SK-N-SH (cell line): ENCODE results near the gene MOV10L1. TPM values are rescaled to one million over a fixed set of nuclear protein-coding genes. Genes with fewer than 3 reads are reported as not detected.

Experiments
- CTCF ChIA-PET: fragments of 300-600, 350-600 bp; formaldehyde crosslinking; extraction: SDS; loops from one replicate; lab custom pipeline; 2021; lab: Yijun Ruan, JAX
- POLR2A ChIA-PET: fragments of 350-600 bp; sonication (Branson Sonifier 250); formaldehyde crosslinking; extraction: SDS; loops from one replicate; lab custom pipeline; 2020; ENCODE audit warnings: antibody characterized with exemption, inconsistent platforms; lab: Yijun Ruan, JAX
- DNase-seq: peaks from one replicate; pipeline ENCODE4 v3.0.0; 2012
- H2AFZ ChIP-seq: fragments of 200-600 bp; sonication (generic); 2 replicates; pipeline ENCODE4 v1.8.1; 2016; ENCODE audit warnings: antibody characterized with exemption, mild to moderate bottlenecking, low read depth
- H3F3A ChIP-seq: fragments of 200-600 bp; sonication (generic); replicated peaks from 2 replicates; pipeline ENCODE3; 2016; ENCODE audit warnings: antibody characterized with exemption, mild to moderate bottlenecking; ENCODE audit not compliant: insufficient read depth
- H3K27ac ChIP-seq, 2 experiments: fragments of 200-500 bp in 1 of 2; fragments of 200-600 bp in 1 of 2; sonication (Bioruptor generic) in 1 of 2; sonication (generic), shearing (Covaris generic) in 1 of 2; 2 replicates each; pipeline versions ENCODE4 v1.5.1 to v1.6.1; 2014 to 2016; ENCODE audit warnings: low read depth in 2 of 2, inconsistent platforms in 1 of 2, low read length in 1 of 2, mild to moderate bottlenecking in 1 of 2, mixed read lengths in 1 of 2
- H3K27me3 ChIP-seq: fragments of 200-600 bp; sonication (generic), shearing (Covaris generic); 2 replicates; pipeline ENCODE4 v1.6.1; 2016; ENCODE audit warnings: mixed run types; ENCODE audit not compliant: insufficient read depth
- H3K36me3 ChIP-seq, 2 experiments: fragments of 200-500 bp in 1 of 2; fragments of 200-600 bp in 1 of 2; sonication (Bioruptor generic) in 1 of 2; sonication (generic) in 1 of 2; replicated peaks in 1 of 2; 2 replicates each; pipeline versions ENCODE3 to v1.5.1; 2014 to 2016; ENCODE audit warnings: low read length in 1 of 2, mild to moderate bottlenecking in 1 of 2; ENCODE audit not compliant: insufficient read depth in 2 of 2, control insufficient read depth in 1 of 2
- H3K4me1 ChIP-seq, 2 experiments: fragments of 200-500 bp in 1 of 2; fragments of 200-600 bp in 1 of 2; sonication (Bioruptor generic) in 1 of 2; sonication (generic), shearing (Covaris generic) in 1 of 2; 2 replicates each; pipeline versions ENCODE4 v1.5.1 to v1.6.1; 2014 to 2016; ENCODE audit warnings: low read depth in 1 of 2, low read length in 1 of 2, mixed run types in 1 of 2; ENCODE audit not compliant: insufficient read depth in 2 of 2, control insufficient read depth in 1 of 2
- H3K4me2 ChIP-seq: fragments of 200-600 bp; sonication (generic), shearing (Covaris generic); 2 replicates; pipeline ENCODE4 v1.6.1; 2017; ENCODE audit warnings: mixed run types
- H3K4me3 ChIP-seq, 2 experiments: fragments of 200-500 bp in 1 of 2; fragments of 200-600 bp in 1 of 2; sonication (Bioruptor generic) in 1 of 2; sonication (generic), shearing (Covaris generic) in 1 of 2; 2 replicates each; pipeline versions ENCODE4 v1.5.1 to v1.8.1; 2014 to 2016; ENCODE audit warnings: low read depth in 2 of 2, inconsistent platforms in 1 of 2, low read length in 1 of 2, mild to moderate bottlenecking in 1 of 2, mixed read lengths in 1 of 2, moderate library complexity in 1 of 2
- H3K79me2 ChIP-seq: fragments of 200-600 bp; sonication (generic); 2 replicates; pipeline ENCODE4 v1.8.1; 2017; ENCODE audit warnings: mild to moderate bottlenecking; ENCODE audit not compliant: insufficient read depth
- H3K9ac ChIP-seq: fragments of 200-600 bp; sonication (generic); 2 replicates; pipeline ENCODE4 v1.6.1; 2017; ENCODE audit warnings: mixed run types
- H3K9me2 ChIP-seq: fragments of 200-600 bp; sonication (generic); 2 replicates; pipeline ENCODE4 v1.6.1; 2017; ENCODE audit warnings: mixed run types
- H3K9me3 ChIP-seq: fragments of 200-600 bp; sonication (generic); 2 replicates; pipeline ENCODE4 v1.6.1; 2017; ENCODE audit warnings: mixed run types, mild to moderate bottlenecking, moderate library complexity
- H4K20me1 ChIP-seq: fragments of 200-600 bp; sonication (generic); 2 replicates; pipeline ENCODE4 v1.6.1; 2017; ENCODE audit warnings: mild to moderate bottlenecking, mixed run types; ENCODE audit not compliant: insufficient read depth
- ELF1 ChIP-seq: IDR thresholded peaks from 2 replicates; pipeline ENCODE4 v1.4.0; 2012
- EP300 ChIP-seq, 2 experiments: IDR thresholded peaks; 2 replicates each; pipeline versions ENCODE4 v1.4.0 to v1.6.1; 2012; ENCODE audit warnings: borderline replicate concordance in 1 of 2, low read depth in 1 of 2, low read length in 1 of 2
- GABPA ChIP-seq: IDR thresholded peaks from 2 replicates; pipeline ENCODE4 v1.4.0; 2012; ENCODE audit warnings: low read depth, mild to moderate bottlenecking
- JUND ChIP-seq: IDR thresholded peaks from 2 replicates; pipeline ENCODE4 v1.4.0; 2012
- MEF2A ChIP-seq: IDR thresholded peaks from 2 replicates; pipeline ENCODE4 v1.4.0; 2012; ENCODE audit warnings: low read depth, borderline replicate concordance
- MXI1 ChIP-seq: IDR thresholded peaks from 2 replicates; pipeline ENCODE4 v1.6.1; 2012; ENCODE audit warnings: mild to moderate bottlenecking, low read depth, low read length, improper control_type of control experiment
- POLR2AphosphoS5 ChIP-seq: IDR thresholded peaks from 2 replicates; pipeline ENCODE4 v1.6.1; 2012; ENCODE audit warnings: low read depth, low read length
- RCOR1 ChIP-seq: fragments of 150-350 bp; IDR thresholded peaks from 2 replicates; pipeline ENCODE4 v1.6.1; 2017; ENCODE audit warnings: antibody characterized with exemption, low read length
- SIN3A ChIP-seq: IDR thresholded peaks from 2 replicates; pipeline ENCODE4 v1.6.1; 2012; ENCODE audit warnings: low read depth, mild to moderate bottlenecking, low read length, moderate library complexity, borderline replicate concordance
- TCF12 ChIP-seq: IDR thresholded peaks from 2 replicates; pipeline ENCODE4 v1.4.0; 2012
- TEAD4 ChIP-seq: IDR thresholded peaks from 2 replicates; pipeline ENCODE4 v1.4.0; 2012; ENCODE audit warnings: mild to moderate bottlenecking, borderline replicate concordance; ENCODE audit not compliant: insufficient read depth
- WGBS: methylation state at CpG from one replicate; pipeline ENCODE4 v1.1.6; 2017; ENCODE audit warnings: low lambda C conversion rate; 5-methylcytosine and 5-hydroxymethylcytosine counted together
- polyA plus RNA-seq, 3 experiments: library from polyadenylated mRNA; depleted of rRNA; stranded (reverse); fragments of >200 nt; gene quantifications; 2 replicates each; pipeline ENCODE4 v1.2.3, GENCODE V29; 2012
- TF ChIP-seq, protein P1 (sequence below): fragments of 200-600 bp; sonication (generic); IDR thresholded peaks from 2 replicates; pipeline ENCODE4 v1.6.1; 2017; ENCODE audit warnings: antibody characterized with exemption, mild to moderate bottlenecking, moderate library complexity
- TF ChIP-seq, protein P2 (sequence below): IDR thresholded peaks from 2 replicates; pipeline ENCODE4 v1.6.1; 2012; ENCODE audit warnings: mild to moderate bottlenecking, low read depth, low read length, moderate library complexity
- TF ChIP-seq, protein P3 (sequence below): fragments of 150-350 bp; IDR thresholded peaks from 2 replicates; pipeline ENCODE4 v1.6.1; 2017; ENCODE audit warnings: antibody characterized with exemption, low read length, low read depth, borderline replicate concordance
- TF ChIP-seq, protein P4 (sequence below): fragments of 150-350 bp; IDR thresholded peaks from 2 replicates; pipeline ENCODE4 v1.6.1; 2016; ENCODE audit warnings: mild to moderate bottlenecking, low read depth, low read length

Gene MOV10L1
- polyA plus RNA-seq, 1 of the 3 experiments (the other 2 are of a cell fraction), result 2.1 TPM

DNA sequence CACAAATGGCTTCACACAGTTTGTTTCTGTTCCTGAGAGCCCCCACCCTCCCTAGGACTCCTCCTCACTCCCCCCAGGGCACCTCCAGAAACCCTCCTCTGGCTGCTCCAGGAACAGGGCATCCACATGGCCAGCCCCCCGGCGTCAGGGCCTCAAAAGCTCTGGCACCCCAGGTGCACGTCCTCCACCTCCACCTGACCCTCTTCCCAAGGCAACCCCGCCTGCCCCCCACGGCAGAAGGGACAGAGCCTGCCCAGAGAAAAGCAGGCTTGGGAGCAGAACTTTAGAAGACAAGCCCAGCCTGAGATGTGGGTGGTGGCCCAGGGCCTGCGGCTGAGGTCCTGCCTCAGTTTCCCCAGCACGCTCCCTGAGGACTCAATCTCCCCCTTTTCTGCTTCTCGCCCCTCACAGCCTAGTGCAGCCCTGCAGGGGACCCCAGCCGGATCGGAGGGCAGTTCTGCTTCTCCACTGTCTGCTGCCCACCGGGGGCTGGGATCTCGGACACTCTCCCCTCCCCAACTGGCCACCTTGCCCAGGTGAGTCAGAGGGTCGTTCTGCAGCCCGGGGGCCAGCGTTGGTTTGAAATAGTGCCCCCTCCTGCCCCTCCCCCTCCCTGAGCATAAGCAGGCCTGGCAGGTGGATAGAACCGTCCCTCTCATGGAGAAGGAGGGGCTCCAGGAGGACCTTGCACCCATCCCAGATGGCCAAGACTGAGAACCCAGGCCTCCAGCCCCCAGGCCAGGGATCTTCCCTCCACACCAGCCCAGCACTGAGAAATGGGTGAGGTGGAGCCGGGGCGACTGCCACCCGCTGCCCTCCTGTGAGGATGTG lies 93.5 kb downstream of the MOV10L1 start:
- Histone ChIP-seq H3K4me3 (no peak overlapping the region), H3K4me2 (no peak overlapping the region), H3K9me2 (no peaks in the 10 kb centered on the region), H3F3A (no peaks in the 10 kb centered on the region), H3K36me3 (peaks cover 0 to under 1% of the 10 kb centered on the region in 2 experiments), H3K4me1 (peaks cover 0 to 24% of the 10 kb centered on the region in 2 experiments; a peak in 2 of 4 replicates), H3K9ac (no peak overlapping the region), H2AFZ (no peak overlapping the region), H3K79me2 (peaks cover 23% of the 10 kb centered on the region), H3K27me3 (no peaks in the 10 kb centered on the region), H4K20me1 (no peaks in the 10 kb centered on the region), H3K9me3 (no peaks in the 10 kb centered on the region), H3K27ac (peak overlapping the region in 1 of 2 experiments; percentile 47; a peak in 1 of 4 replicates)
- ChIA-PET POLR2A (no interaction called here), CTCF (interaction anchor here (1.2 kb wide), 2 partner anchors 10 to 36 kb away, joined by 3 to 5 read pairs; no protein-coding TSS in a partner anchor)
- 81% methylated on average over 9 of the region's 19 CpGs for WGBS
- DNase-seq, result no peak
- TF ChIP-seq MEF2A (no peak), POLR2AphosphoS5 (no peak), TCF12 (no peak), GABPA (no peak), ELF1 (no peak), RCOR1 (no peak), SIN3A (no peak), EP300 (IDR thresholded peaks at IDR 0.05; ENCODE audit: borderline replicate concordance in 1 of 2, low read depth in 1 of 2, low read length in 1 of 2) (no peak), JUND (no peak), TEAD4 (no peak), MXI1 (no peak)
- TF ChIP-seq, protein P1, sequence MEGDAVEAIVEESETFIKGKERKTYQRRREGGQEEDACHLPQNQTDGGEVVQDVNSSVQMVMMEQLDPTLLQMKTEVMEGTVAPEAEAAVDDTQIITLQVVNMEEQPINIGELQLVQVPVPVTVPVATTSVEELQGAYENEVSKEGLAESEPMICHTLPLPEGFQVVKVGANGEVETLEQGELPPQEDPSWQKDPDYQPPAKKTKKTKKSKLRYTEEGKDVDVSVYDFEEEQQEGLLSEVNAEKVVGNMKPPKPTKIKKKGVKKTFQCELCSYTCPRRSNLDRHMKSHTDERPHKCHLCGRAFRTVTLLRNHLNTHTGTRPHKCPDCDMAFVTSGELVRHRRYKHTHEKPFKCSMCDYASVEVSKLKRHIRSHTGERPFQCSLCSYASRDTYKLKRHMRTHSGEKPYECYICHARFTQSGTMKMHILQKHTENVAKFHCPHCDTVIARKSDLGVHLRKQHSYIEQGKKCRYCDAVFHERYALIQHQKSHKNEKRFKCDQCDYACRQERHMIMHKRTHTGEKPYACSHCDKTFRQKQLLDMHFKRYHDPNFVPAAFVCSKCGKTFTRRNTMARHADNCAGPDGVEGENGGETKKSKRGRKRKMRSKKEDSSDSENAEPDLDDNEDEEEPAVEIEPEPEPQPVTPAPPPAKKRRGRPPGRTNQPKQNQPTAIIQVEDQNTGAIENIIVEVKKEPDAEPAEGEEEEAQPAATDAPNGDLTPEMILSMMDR, result no peak
- TF ChIP-seq, protein P2, sequence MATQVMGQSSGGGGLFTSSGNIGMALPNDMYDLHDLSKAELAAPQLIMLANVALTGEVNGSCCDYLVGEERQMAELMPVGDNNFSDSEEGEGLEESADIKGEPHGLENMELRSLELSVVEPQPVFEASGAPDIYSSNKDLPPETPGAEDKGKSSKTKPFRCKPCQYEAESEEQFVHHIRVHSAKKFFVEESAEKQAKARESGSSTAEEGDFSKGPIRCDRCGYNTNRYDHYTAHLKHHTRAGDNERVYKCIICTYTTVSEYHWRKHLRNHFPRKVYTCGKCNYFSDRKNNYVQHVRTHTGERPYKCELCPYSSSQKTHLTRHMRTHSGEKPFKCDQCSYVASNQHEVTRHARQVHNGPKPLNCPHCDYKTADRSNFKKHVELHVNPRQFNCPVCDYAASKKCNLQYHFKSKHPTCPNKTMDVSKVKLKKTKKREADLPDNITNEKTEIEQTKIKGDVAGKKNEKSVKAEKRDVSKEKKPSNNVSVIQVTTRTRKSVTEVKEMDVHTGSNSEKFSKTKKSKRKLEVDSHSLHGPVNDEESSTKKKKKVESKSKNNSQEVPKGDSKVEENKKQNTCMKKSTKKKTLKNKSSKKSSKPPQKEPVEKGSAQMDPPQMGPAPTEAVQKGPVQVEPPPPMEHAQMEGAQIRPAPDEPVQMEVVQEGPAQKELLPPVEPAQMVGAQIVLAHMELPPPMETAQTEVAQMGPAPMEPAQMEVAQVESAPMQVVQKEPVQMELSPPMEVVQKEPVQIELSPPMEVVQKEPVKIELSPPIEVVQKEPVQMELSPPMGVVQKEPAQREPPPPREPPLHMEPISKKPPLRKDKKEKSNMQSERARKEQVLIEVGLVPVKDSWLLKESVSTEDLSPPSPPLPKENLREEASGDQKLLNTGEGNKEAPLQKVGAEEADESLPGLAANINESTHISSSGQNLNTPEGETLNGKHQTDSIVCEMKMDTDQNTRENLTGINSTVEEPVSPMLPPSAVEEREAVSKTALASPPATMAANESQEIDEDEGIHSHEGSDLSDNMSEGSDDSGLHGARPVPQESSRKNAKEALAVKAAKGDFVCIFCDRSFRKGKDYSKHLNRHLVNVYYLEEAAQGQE, result no peak
- TF ChIP-seq, protein P3, sequence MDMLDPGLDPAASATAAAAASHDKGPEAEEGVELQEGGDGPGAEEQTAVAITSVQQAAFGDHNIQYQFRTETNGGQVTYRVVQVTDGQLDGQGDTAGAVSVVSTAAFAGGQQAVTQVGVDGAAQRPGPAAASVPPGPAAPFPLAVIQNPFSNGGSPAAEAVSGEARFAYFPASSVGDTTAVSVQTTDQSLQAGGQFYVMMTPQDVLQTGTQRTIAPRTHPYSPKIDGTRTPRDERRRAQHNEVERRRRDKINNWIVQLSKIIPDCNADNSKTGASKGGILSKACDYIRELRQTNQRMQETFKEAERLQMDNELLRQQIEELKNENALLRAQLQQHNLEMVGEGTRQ, result no peak
- TF ChIP-seq, protein P4, sequence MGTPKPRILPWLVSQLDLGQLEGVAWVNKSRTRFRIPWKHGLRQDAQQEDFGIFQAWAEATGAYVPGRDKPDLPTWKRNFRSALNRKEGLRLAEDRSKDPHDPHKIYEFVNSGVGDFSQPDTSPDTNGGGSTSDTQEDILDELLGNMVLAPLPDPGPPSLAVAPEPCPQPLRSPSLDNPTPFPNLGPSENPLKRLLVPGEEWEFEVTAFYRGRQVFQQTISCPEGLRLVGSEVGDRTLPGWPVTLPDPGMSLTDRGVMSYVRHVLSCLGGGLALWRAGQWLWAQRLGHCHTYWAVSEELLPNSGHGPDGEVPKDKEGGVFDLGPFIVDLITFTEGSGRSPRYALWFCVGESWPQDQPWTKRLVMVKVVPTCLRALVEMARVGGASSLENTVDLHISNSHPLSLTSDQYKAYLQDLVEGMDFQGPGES, result no peak
